Heart right ventricle (tissue), 16 donors: Measurements from ENCODE around the gene OR2T5. TPM values are rescaled to one million over a fixed set of nuclear protein-coding genes. Genes with fewer than 3 reads are reported as not detected.
"Not testable (repeated sequence)": the region's sequence is repeated elsewhere in the genome, so short reads cannot be mapped to it uniquely, and the experiment has no call there.

ENCODE experiments used
- ATAC-seq, 8 donors: fragments of 200-7000 bp; cut with Tn5 transposase; one replicate each; pipeline ENCODE4 v1.9.1; 2020; ENCODE audit warnings: mild to moderate bottlenecking in 8 of 8, moderate library complexity in 8 of 8, moderate number of reproducible peaks in 1 of 8
- DNase-seq, 2 donors: peaks; one replicate each; pipeline ENCODE4 v3.0.0-alpha.2; 2020
- H3K27ac ChIP-seq, 10 donors: fragments of 200-600 bp; sonication (generic) in 2 of 10; one replicate each; pipeline versions ENCODE4 v1.5.0 to v1.8.0; 2020 to 2022; ENCODE audit warnings: mild to moderate bottlenecking in 3 of 10
- H3K27me3 ChIP-seq, 7 donors: fragments of 200-600 bp; one replicate each; pipeline ENCODE4 v1.8.0; 2021 to 2022; ENCODE audit warnings: mild to moderate bottlenecking in 2 of 7
- H3K36me3 ChIP-seq, 9 donors: fragments of 200-600 bp; sonication (generic) in 1 of 9; one replicate each; pipeline versions ENCODE4 v1.5.0 to v1.8.0; 2020 to 2022; ENCODE audit warnings: mild to moderate bottlenecking in 2 of 9
- H3K4me1 ChIP-seq, 9 donors: fragments of 200-600 bp; sonication (generic) in 1 of 9; one replicate each; pipeline versions ENCODE4 v1.5.0 to v1.8.0; 2020 to 2022; ENCODE audit warnings: mild to moderate bottlenecking in 4 of 9
- H3K4me3 ChIP-seq, 10 donors: fragments of 200-600 bp; sonication (generic) in 2 of 10; one replicate each; pipeline versions ENCODE4 v1.5.0 to v1.8.0; 2020 to 2022; ENCODE audit warnings: mild to moderate bottlenecking in 7 of 10, moderate library complexity in 2 of 10
- H3K9me3 ChIP-seq, 11 donors: fragments of 200-600 bp in 10 of 11; sonication (generic) in 2 of 11; one replicate each; pipeline versions ENCODE4 v1.5.0 to v1.8.0; 2013 to 2022; ENCODE audit warnings: mild to moderate bottlenecking in 2 of 11, control low read depth in 1 of 11, moderate library complexity in 1 of 11
- CTCF ChIP-seq, 9 donors: fragments of 200-600 bp; sonication (generic) in 2 of 9; IDR thresholded peaks; one replicate each; pipeline versions ENCODE4 v1.5.0 to v1.8.0; 2021 to 2022; ENCODE audit warnings: antibody characterized with exemption in 9 of 9, mild to moderate bottlenecking in 5 of 9, moderate library complexity in 1 of 9
- WGBS, 2 donors: extraction: QIAGEN DNeasy Blood & Tissue Kit; methylation state at CpG; one replicate each; pipeline ENCODE4 v1.1.7; 2013; ENCODE audit warnings: inconsistent platforms in 1 of 2; 5-methylcytosine and 5-hydroxymethylcytosine counted together
- intact Hi-C, 10 donors: fragments of 100-400 bp; cut with DNase I; formaldehyde crosslinking; loops; one replicate each; pipeline versions ENCODE4 v1.11.1 to v1.14.2; 2022
- polyA plus RNA-seq, 2 donors: library from polyadenylated mRNA; stranded (reverse); fragments of 200-250 nt; gene quantifications; one replicate each; pipeline ENCODE4 v1.2.3, GENCODE V29; 2013
- total RNA-seq, 10 donors: library from RNA; stranded (reverse); fragmentation: NEBNext Ultra II Directional in 3 of 10; extraction: Animal tissue kit (Norgen Biotek cat#: 25700) in 3 of 10; gene quantifications; one replicate each; pipeline versions ENCODE4 v1.2.1 to v1.2.4, GENCODE V29; 2021 to 2023
- donor health status: Arrhythmogenic right ventricular cardiomyopathy.
- donor health status: ischemic (EF 13 %, LVEDD 7.1; RV severe dilation, severe dysfunction).
- donor health status: healthy with polysubstance abuse.
- donor health status: DM: no; HTN: yes; CAD: no.
- donor health status: DM: no; HTN: no; CAD: no.
- donor health status: ischemic (EF 25% LVEDD 6.9; RV normal size, moderate dysfunction).
- donor health status: ischemic (EF 25% LVEDD 5.7; RV mildly dilated, moderate dysfunction).
- donor health status: healthy.
- donor health status: DM: yes; HTN: yes; CAD: no.
- donor health status: Ischemic cardiomyopathy.
- donor health status: ischemic (EF 35%, LVEDD 5.7; RV mildly dilated, moderate dysfunction).
- donor health status: nonischemic (EF 11% LVEDD 7.7; RV severe dilation, severe dysfunction).
- donor health status: DM: yes; HTN: yes; CAD: no.
- donor health status: PGD.
- donor health status: ischemic (EF 29% LVEDD 5.4; RV normal size, mild dysfunction).
- donor health status: nonischemic (EF 23%, LVEDD 6.1; RV moderate dilation, normal function).

The OR2T5 gene
- total and polyA plus RNA-seq, 12 donors, result not detected

GRCh38 chr1:248507773-248508172 is 19.4 kb downstream of the OR2T5 start, which contains the start of gene OR2G6:
Gene OR2G6, plus strand, starts transcription at chr1:248508073. Its CDS starts 13,574 bp downstream, at chr1:248521647.
- intact Hi-C loops, H3K4me1 ChIP-seq, H3K27me3 ChIP-seq, H3K4me3 ChIP-seq, H3K36me3 ChIP-seq, DNase-seq, H3K27ac ChIP-seq, ATAC-seq, H3K9me3 ChIP-seq: not testable (repeated sequence)
- no CpG with 5 or more reads among the region's 2 CpGs for WGBS, 2 donors

GRCh38 chr1:248510217-248510616 is 21.8 kb downstream of the OR2T5 start:
- H3K4me3 ChIP-seq, ATAC-seq, H3K9me3 ChIP-seq, intact Hi-C loops, DNase-seq, H3K4me1 ChIP-seq, H3K27ac ChIP-seq, H3K27me3 ChIP-seq, H3K36me3 ChIP-seq: not testable (repeated sequence)

GRCh38 chr1:248521856-248522255 is 33.5 kb downstream of the OR2T5 start:
- intact Hi-C loops, result no loop called here
- Histone ChIP-seq H3K27me3 (no peaks in the 10 kb centered on the region), H3K36me3 (no peaks in the 10 kb centered on the region), H3K9me3 (peaks cover 0 to 22% (median 5%) of the 10 kb centered on the region in 11 donors), H3K4me1 (no peaks in the 10 kb centered on the region), H3K4me3 (no peak overlapping the region), H3K27ac (no peak overlapping the region)
- DNase-seq (no peak), ATAC-seq (no peak)
- 83 to 87% methylated on average over 12 of the region's 12 CpGs for WGBS, 2 donors
- no peak for TF ChIP-seq CTCF (IDR thresholded peaks at IDR 0.05)

- intact Hi-C loops, H3K27me3 ChIP-seq: not testable (repeated sequence)
These were observed 49.1 kb downstream of the OR2T5 start for GRCh38 chr1:248537449-248537848.

More at GRCh38 chr1:248537449-248537848, 49.1 kb downstream of the OR2T5 start:
- not testable (repeated sequence) for H3K36me3 ChIP-seq, DNase-seq, H3K27ac ChIP-seq, H3K9me3 ChIP-seq, ATAC-seq, H3K4me3 ChIP-seq, H3K4me1 ChIP-seq

Other genes starting within 250 kb of the OR2T5 start
- not detected for gene OR2T33, start 210.6 kb upstream of the OR2T5 start, total RNA-seq
- under 1 TPM in 1 of 2 donors, not detected in 1; 0.03 TPM for gene OR2T33, start 210.6 kb upstream of the OR2T5 start, polyA plus RNA-seq
- not detected for gene OR2T12, start 185.2 kb upstream of the OR2T5 start, total RNA-seq
- not detected for gene OR2T12, start 185.2 kb upstream of the OR2T5 start, polyA plus RNA-seq
- gene OR2M7, start 164.0 kb upstream of the OR2T5 start, total RNA-seq, result not detected
- gene OR2M7, start 164.0 kb upstream of the OR2T5 start, polyA plus RNA-seq, result not detected
- not detected for gene OR14C36, start 139.8 kb upstream of the OR2T5 start, total RNA-seq
- not detected for gene OR14C36, start 139.8 kb upstream of the OR2T5 start, polyA plus RNA-seq
- gene OR2T4, start 126.9 kb upstream of the OR2T5 start, total RNA-seq, result not detected
- not detected for gene OR2T4, start 126.9 kb upstream of the OR2T5 start, polyA plus RNA-seq
- gene OR2T6, start 112.8 kb upstream of the OR2T5 start, total RNA-seq, result not detected
- not detected for gene OR2T6, start 112.8 kb upstream of the OR2T5 start, polyA plus RNA-seq
- not detected for gene OR2T1, start 85.5 kb upstream of the OR2T5 start, total RNA-seq
- gene OR2T1, start 85.5 kb upstream of the OR2T5 start, polyA plus RNA-seq, result not detected
- not detected for gene OR2T2, start 43.0 kb upstream of the OR2T5 start, total RNA-seq
- not detected for gene OR2T2, start 43.0 kb upstream of the OR2T5 start, polyA plus RNA-seq
- gene OR2T3, start 15.2 kb upstream of the OR2T5 start, total RNA-seq, result not detected
- gene OR2T3, start 15.2 kb upstream of the OR2T5 start, polyA plus RNA-seq, result not detected
- not detected for gene OR2G6, start 19.5 kb downstream of the OR2T5 start, total RNA-seq
- not detected for gene OR2G6, start 19.5 kb downstream of the OR2T5 start, polyA plus RNA-seq
- not detected for gene OR2T29, start 74.2 kb downstream of the OR2T5 start, total RNA-seq
- gene OR2T29, start 74.2 kb downstream of the OR2T5 start, polyA plus RNA-seq, result not detected
- not detected for gene OR2T34, start 86.2 kb downstream of the OR2T5 start, total RNA-seq
- not detected for gene OR2T34, start 86.2 kb downstream of the OR2T5 start, polyA plus RNA-seq
- gene OR2T10, start 109.1 kb downstream of the OR2T5 start, total RNA-seq, result not detected
- not detected for gene OR2T10, start 109.1 kb downstream of the OR2T5 start, polyA plus RNA-seq
- gene OR2T11, start 146.5 kb downstream of the OR2T5 start, total RNA-seq, result not detected
- not detected for gene OR2T11, start 146.5 kb downstream of the OR2T5 start, polyA plus RNA-seq
- not detected for gene OR2T35, start 156.7 kb downstream of the OR2T5 start, total RNA-seq
- gene OR2T35, start 156.7 kb downstream of the OR2T5 start, polyA plus RNA-seq, result not detected
- not detected for gene OR2T27, start 166.9 kb downstream of the OR2T5 start, total RNA-seq
- not detected for gene OR2T27, start 166.9 kb downstream of the OR2T5 start, polyA plus RNA-seq
- gene OR14I1, start 214.2 kb downstream of the OR2T5 start, total RNA-seq, result not detected
- gene OR14I1, start 214.2 kb downstream of the OR2T5 start, polyA plus RNA-seq, result not detected